ENCODE measurements around the gene MRPL58. TPM values are rescaled to one million over a fixed set of nuclear protein-coding genes. Genes with fewer than 3 reads are reported as not detected.
A peak's percentile ranks its signal among the peaks of the same experiment; 100 is the strongest.
"Not testable (repeated sequence)": the region's sequence is repeated elsewhere in the genome, so short reads cannot be mapped to it uniquely, and the experiment has no call there.

The MRPL58 gene
- total RNA-seq, 1 experiment from 2014 or later, result 155 TPM

- peak; percentile 96 for DNase-seq (ENCODE audit: low read depth)
Measured at GRCh38 chr17:74987418-74987908, 25.0 kb upstream of the MRPL58 start, which contains the start of gene CDR2L. Gene CDR2L (plus strand): TSS chr17:74987632. CDS start chr17:74988044, 412 bp downstream.

GRCh38 chr17:74987909-74988711, 24.4 kb upstream of the MRPL58 start:
- DNase-seq (ENCODE audit: low read depth), result peak; percentile 79

- no peak for DNase-seq (ENCODE audit: low read depth)
Measured at GRCh38 chr17:74990581-74991105, 21.8 kb upstream of the MRPL58 start.

GRCh38 chr17:74992223-74992622, 20.2 kb upstream of the MRPL58 start:
- no peak for DNase-seq (ENCODE audit: low read depth)

GRCh38 chr17:74994440-74994839, 18.0 kb upstream of the MRPL58 start:
- DNase-seq (ENCODE audit: low read depth), result no peak

- no peak for DNase-seq (ENCODE audit: low read depth)
Measured at GRCh38 chr17:74995847-74996246, 16.6 kb upstream of the MRPL58 start.

- DNase-seq (ENCODE audit: low read depth), result no peak
Measured at GRCh38 chr17:74998783-74999182, 13.7 kb upstream of the MRPL58 start.

- no peak for DNase-seq (ENCODE audit: low read depth)
Measured at GRCh38 chr17:74999523-74999922, 12.9 kb upstream of the MRPL58 start.

- DNase-seq (ENCODE audit: low read depth), result no peak
Measured at GRCh38 chr17:75001915-75002843, 10.3 kb upstream of the MRPL58 start.

GRCh38 chr17:75003070-75003956, 9.2 kb upstream of the MRPL58 start:
- DNase-seq (ENCODE audit: low read depth), result no peak

- DNase-seq (ENCODE audit: low read depth), result no peak
Measured at GRCh38 chr17:75003957-75004355, 8.5 kb upstream of the MRPL58 start.

GRCh38 chr17:75004371-75004770, 8.1 kb upstream of the MRPL58 start:
- no peak for DNase-seq (ENCODE audit: low read depth)

GRCh38 chr17:75005291-75005690, 7.2 kb upstream of the MRPL58 start:
- no peak for DNase-seq (ENCODE audit: low read depth)

GRCh38 chr17:75006084-75006483, 6.4 kb upstream of the MRPL58 start:
- DNase-seq (ENCODE audit: low read depth), result not testable (repeated sequence)

- DNase-seq (ENCODE audit: low read depth), result no peak
Measured at GRCh38 chr17:75006653-75007052, 5.8 kb upstream of the MRPL58 start.

- no peak for DNase-seq (ENCODE audit: low read depth)
Measured at GRCh38 chr17:75008373-75008772, 4.1 kb upstream of the MRPL58 start.

GRCh38 chr17:75009139-75009724, 3.2 kb upstream of the MRPL58 start:
- no peak for DNase-seq (ENCODE audit: low read depth)

GRCh38 chr17:75010683-75011400, 1.6 kb upstream of the MRPL58 start:
- DNase-seq (ENCODE audit: low read depth), result peak; percentile 48

GRCh38 chr17:75011401-75012095, 922 bp upstream of the MRPL58 start:
- DNase-seq (ENCODE audit: low read depth), result peak; percentile 54

- DNase-seq (ENCODE audit: low read depth), result no peak
Measured at GRCh38 chr17:75012096-75012345, 449 bp upstream of the MRPL58 start.

Data from Daoy (cell line).